MM.1S (cell line): ENCODE data around the gene PTCD3.

Source experiments
- EZH2 ChIP-seq: fragments of 300-600 bp; sonication (generic); optimal IDR thresholded peaks from 2 replicates; pipeline ENCODE3; 2017; ENCODE audit warnings: low read depth, mild to moderate bottlenecking, antibody characterized with exemption, low read length, mixed read lengths
- TF ChIP-seq, protein P1 (sequence below): fragments of 300-600 bp; sonication (generic); IDR thresholded peaks from 2 replicates; pipeline ENCODE4 v1.5.1; 2016; ENCODE audit warnings: antibody characterized with exemption, low read length, mixed read lengths

DNA sequence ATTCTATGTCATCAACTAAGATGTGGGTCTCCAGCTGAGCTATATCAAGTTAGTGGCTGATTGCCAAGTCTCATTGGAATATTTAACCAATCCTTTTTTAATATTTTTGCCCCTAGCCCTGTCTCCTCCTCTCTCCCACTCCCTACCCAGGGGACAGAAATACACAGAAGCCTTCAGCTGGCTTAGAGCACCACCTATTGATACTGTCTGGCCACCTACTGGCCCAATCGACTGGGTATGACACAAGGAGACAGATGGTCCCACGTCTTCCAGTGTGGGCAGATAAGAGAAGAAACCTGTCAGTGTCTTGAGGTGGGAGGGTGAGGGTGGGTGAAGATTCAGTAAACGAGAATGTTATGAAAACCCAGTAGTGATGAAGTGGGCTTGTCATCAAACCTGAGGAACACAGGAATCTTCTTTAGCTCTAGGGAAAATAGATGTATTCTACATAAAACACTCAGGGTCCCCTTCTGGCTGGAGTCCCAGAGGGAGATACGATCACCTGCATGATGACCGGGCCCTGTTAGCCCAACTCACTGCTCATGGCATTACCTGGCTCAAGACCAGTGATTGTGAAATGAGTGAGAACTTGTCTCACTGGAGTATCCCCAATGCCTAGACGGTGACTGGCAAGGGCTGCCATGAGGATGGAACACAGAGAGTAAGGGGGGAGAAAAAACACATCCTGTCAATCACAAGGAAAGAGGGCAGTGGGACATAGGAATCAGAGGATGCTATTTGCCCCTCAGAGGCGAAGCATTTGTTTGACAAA is 27.1 kb upstream of the PTCD3 start:
- no peak for TF ChIP-seq EZH2
- TF ChIP-seq, protein P1, sequence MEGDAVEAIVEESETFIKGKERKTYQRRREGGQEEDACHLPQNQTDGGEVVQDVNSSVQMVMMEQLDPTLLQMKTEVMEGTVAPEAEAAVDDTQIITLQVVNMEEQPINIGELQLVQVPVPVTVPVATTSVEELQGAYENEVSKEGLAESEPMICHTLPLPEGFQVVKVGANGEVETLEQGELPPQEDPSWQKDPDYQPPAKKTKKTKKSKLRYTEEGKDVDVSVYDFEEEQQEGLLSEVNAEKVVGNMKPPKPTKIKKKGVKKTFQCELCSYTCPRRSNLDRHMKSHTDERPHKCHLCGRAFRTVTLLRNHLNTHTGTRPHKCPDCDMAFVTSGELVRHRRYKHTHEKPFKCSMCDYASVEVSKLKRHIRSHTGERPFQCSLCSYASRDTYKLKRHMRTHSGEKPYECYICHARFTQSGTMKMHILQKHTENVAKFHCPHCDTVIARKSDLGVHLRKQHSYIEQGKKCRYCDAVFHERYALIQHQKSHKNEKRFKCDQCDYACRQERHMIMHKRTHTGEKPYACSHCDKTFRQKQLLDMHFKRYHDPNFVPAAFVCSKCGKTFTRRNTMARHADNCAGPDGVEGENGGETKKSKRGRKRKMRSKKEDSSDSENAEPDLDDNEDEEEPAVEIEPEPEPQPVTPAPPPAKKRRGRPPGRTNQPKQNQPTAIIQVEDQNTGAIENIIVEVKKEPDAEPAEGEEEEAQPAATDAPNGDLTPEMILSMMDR: peak; percentile 87
